Cardiac muscle cell (in vitro differentiated cells and primary cell): ENCODE data around the gene CALHM3. TPM values are rescaled to one million over a fixed set of nuclear protein-coding genes. Genes with fewer than 3 reads are reported as not detected.
A peak's percentile ranks its signal among the peaks of the same experiment; 100 is the strongest.
"Not testable (repeated sequence)": the region's sequence is repeated elsewhere in the genome, so short reads cannot be mapped to it uniquely, and the experiment has no call there.

Experiments used
- DNase-seq, 2 donors: peaks; one replicate each; pipeline versions ENCODE4 v3.0.0 to v3.0.0-alpha.2; 2010 to 2017; ENCODE audit warnings: low read depth in 1 of 2, low spot score in 1 of 2
- H3K27ac ChIP-seq: fragments of 200-600 bp; sonication (generic); 2 replicates; pipeline ENCODE4 v1.5.1; 2016
- H3K27me3 ChIP-seq: fragments of 200-600 bp; sonication (generic); 2 replicates; pipeline ENCODE4 v1.6.0; 2016; ENCODE audit warnings: control low read depth
- H3K36me3 ChIP-seq: fragments of 200-600 bp; sonication (generic); 2 replicates; pipeline ENCODE4 v1.5.1; 2016; ENCODE audit warnings: control low read depth
- H3K4me1 ChIP-seq: fragments of 200-600 bp; sonication (generic); 2 replicates; pipeline ENCODE4 v1.8.1; 2017; ENCODE audit warnings: low read depth, mild to moderate bottlenecking, mixed run types
- H3K4me3 ChIP-seq: fragments of 200-600 bp; sonication (generic); 2 replicates; pipeline ENCODE4 v1.5.1; 2016; ENCODE audit warnings: mild to moderate bottlenecking
- H3K9me3 ChIP-seq: fragments of 200-600 bp; sonication (generic); 2 replicates; pipeline ENCODE4 v1.5.1; 2017; ENCODE audit warnings: low read depth, mild to moderate bottlenecking, control low read depth
- polyA plus RNA-seq: library from polyadenylated mRNA; unstranded; fragments of >200 nt; fragmentation: Nextera tagmentation; extraction: Ambion mirVana; gene quantifications from 2 replicates; pipeline ENCODE4 v1.2.1, GENCODE V29; 2016
- total RNA-seq: library from RNA; depleted of rRNA; stranded (reverse); fragments of >200 nt; gene quantifications from 2 replicates; pipeline ENCODE4 v1.2.3, GENCODE V29; 2016
- TF ChIP-seq, protein P1 (sequence below): IDR thresholded peaks from 2 replicates; pipeline ENCODE4 v1.5.1; 2012; ENCODE audit warnings: low read depth, mild to moderate bottlenecking, low read length

CALHM3 gene
- total and polyA plus RNA-seq, 2 experiments from 2014 or later: not detected

DNA sequence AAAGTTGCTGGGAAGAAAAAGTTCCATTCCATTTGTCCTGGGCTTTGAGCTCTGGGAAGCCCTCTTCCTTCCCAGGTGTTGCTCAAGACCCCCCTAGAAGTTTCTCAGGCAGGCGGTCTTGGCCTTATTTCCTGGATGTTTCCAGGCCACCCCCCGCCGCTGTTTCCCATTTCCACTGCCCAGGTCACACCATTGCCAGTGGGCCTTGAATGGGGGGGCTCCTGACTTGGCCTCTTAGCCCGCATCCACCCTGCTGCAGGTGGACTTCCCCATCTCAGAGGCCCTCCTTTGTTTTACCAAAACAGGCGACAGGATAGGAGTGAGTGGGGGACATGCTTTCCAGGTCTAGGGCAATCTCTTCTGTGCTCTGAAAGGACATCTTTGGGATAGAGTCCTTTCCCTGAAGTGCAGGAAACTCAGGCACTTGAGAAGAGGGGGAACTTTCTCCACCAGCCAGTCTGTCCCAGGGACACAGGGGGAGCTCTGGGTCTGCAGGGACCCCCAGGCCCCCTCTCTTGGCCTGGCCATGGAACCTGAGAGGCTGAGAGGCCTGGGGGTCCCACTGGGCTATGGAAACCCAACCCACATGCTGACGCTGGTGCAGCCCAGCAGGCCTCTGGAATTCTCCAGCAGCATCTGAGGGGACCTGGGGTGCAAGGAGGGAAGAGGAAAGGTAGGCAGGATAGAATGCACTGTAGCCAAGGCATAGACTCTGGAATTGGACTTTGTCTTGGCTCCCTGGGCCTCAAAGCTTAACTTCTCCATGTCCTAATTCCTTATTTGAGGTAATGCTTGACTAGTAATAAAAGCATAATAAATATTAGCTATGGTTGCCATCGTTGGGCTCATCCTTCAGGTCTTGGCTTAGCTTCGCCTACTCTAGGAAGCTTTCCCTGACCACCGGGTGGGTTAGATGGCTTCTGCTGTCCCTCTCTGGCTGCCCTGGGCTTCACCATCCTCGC is 32.0 kb upstream of the CALHM3 start:
- DNase-seq: no peak
- TF ChIP-seq, protein P1, sequence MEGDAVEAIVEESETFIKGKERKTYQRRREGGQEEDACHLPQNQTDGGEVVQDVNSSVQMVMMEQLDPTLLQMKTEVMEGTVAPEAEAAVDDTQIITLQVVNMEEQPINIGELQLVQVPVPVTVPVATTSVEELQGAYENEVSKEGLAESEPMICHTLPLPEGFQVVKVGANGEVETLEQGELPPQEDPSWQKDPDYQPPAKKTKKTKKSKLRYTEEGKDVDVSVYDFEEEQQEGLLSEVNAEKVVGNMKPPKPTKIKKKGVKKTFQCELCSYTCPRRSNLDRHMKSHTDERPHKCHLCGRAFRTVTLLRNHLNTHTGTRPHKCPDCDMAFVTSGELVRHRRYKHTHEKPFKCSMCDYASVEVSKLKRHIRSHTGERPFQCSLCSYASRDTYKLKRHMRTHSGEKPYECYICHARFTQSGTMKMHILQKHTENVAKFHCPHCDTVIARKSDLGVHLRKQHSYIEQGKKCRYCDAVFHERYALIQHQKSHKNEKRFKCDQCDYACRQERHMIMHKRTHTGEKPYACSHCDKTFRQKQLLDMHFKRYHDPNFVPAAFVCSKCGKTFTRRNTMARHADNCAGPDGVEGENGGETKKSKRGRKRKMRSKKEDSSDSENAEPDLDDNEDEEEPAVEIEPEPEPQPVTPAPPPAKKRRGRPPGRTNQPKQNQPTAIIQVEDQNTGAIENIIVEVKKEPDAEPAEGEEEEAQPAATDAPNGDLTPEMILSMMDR: no peak
- no peaks in the 10 kb centered on the region for H3K27me3 ChIP-seq

DNA sequence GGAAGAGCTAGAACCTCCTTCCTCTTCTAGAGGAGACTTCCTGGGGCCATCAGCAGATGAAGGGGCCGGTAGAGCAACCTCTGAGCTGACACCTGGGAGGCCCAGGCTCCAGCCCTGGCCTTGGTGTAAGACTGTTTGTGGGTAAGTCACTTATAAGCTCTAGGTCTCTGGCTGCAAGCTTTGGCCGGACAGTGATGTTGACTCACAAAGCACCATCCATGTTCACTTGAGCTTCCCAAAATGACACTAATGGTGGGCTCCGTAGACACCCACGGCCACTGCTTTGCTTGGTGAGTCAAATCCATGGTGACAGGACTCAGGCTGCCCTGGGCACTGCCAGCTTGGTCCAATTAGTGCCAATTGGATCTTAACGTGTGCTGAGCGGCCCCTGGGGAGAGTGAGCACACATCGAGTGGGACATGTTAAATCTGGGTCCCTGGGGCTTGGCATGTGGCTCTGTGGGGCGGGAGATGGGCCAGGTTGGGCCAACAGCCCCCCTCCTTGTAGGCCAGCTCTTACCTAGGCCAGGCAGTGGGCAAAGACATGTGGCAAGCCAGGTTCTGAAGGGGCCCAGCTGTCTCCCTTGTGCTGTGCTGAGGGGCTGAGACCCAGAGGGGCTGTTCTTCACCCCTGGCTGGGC is 31.1 kb upstream of the CALHM3 start:
- Histone ChIP-seq H3K4me1 (no peaks in the 10 kb centered on the region), H3K9me3 (no peaks in the 10 kb centered on the region), H3K27ac (no peak overlapping the region), H3K27me3 (no peaks in the 10 kb centered on the region), H3K4me3 (no peak overlapping the region), H3K36me3 (no peaks in the 10 kb centered on the region)
- TF ChIP-seq, protein P1: no peak
- DNase-seq: no peak

More for the DNA sequence above, 32.0 kb upstream of the CALHM3 start:
- H3K9me3 ChIP-seq: no peaks in the 10 kb centered on the region
- no peaks in the 10 kb centered on the region for H3K4me1 ChIP-seq
- H3K4me3 ChIP-seq: no peak overlapping the region
- H3K36me3 ChIP-seq: no peaks in the 10 kb centered on the region
- no peak overlapping the region for H3K27ac ChIP-seq

DNA sequence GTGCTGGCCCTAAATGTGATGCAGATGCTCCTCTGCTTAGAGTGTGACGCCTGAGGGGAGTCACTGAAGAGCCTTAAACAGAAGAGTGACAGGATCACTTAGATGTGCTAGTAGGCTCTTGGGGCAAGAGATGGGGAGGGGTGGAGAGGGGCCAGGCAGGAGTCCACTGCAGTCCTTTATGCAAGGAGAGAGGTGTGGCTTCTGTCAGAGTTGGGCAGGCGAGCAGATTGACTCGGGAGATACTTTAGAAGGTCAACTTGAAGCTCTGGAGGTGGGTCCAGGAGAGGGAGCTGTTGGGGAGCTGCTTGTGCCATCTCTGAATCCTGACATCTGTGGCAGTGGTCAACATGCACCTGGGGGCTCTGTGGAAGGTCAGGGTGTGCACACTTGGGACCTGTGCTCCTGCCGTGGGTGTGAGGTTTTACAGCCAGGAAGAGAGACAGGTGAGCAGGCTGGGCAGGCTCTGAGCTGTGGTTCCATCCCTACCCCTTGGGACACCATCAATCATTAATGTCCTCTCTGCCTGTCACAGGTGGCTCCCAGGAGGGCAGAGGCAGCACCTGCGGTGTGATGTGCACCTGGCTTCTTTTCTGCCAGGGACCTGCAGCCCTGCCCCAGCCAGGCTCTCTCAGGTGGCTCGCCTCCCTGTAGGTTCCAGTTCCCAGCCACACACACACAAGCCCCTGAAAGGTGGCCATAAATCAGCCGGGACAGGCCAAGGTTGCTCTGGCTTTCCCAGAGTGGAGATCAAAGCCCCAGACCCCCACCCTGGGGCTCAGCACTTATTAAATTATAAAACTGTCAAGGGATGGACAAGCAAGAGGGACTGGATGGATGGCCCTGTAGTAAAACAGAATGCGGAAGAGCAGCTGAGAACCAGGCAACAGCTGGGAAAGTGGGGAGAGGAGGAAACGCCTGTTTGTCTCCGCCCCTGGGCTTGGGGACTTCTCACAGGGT is 28.5 kb upstream of the CALHM3 start:
- H3K4me3 ChIP-seq: no peak overlapping the region
- H3K27me3 ChIP-seq: no peaks in the 10 kb centered on the region
- H3K4me1 ChIP-seq: peaks cover 8% of the 10 kb centered on the region
- H3K9me3 ChIP-seq: no peaks in the 10 kb centered on the region
- TF ChIP-seq, protein P1: no peak
- DNase-seq: no peak
- H3K27ac ChIP-seq: no peak overlapping the region
- H3K36me3 ChIP-seq: no peaks in the 10 kb centered on the region

DNA sequence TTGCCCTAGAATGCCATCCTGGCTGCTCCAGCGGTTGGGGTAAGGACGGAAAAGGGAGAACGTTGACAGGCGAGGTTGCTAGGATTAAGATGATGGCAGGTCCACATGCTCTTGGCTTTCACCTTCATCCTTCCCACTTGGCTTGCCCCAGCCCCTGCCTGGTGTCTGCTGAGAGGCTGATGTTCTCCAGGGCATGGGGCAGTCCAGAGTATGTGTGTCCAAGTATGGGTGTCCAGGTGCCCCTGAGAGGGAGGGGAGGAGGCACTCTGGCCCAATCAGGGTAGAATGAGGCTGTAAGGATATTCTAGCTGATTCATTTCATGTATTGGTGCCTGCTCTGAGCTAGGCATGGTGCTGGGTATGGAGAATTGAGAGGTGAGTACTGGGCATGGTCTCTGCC is 27.0 kb upstream of the CALHM3 start:
- Histone ChIP-seq H3K27me3 (no peaks in the 10 kb centered on the region), H3K36me3 (no peaks in the 10 kb centered on the region), H3K27ac (no peak overlapping the region), H3K4me1 (peaks cover 8% of the 10 kb centered on the region), H3K9me3 (no peaks in the 10 kb centered on the region), H3K4me3 (no peak overlapping the region)
- TF ChIP-seq, protein P1: no peak
- no peak for DNase-seq

DNA sequence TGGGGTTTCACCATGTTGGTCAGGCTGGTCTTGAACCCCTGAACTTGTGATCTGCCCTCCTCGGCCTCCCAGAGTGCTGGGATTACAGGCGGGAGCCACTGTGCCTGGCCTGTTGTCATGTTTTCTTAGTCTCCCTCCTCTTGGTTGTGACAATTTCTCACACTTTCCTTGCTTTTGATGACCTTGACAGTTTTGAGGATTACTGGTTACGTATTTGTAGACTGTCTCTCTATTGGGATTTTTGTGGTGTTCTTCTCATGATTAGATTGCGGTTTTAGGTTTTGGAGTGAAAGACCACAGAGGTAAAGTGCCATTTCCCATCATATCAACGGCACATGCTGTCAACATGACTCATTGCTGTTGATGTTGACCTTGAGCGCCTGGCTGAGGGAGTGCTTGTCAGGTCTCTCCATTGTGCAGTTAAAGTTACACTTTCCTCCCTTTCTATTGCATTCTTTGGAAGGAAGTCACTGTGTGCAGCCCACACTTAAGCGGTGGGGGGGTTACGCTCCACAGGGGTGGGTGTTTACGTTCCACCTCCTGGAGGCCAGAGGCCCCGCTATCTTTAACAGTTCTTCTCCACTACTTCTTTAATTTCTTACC is 25.2 kb upstream of the CALHM3 start:
- H3K27me3 ChIP-seq: peaks cover 3% of the 10 kb centered on the region
- no peak overlapping the region for H3K27ac ChIP-seq
- no peaks in the 10 kb centered on the region for H3K9me3 ChIP-seq
- H3K4me1 ChIP-seq: peaks cover 8% of the 10 kb centered on the region
- no peaks in the 10 kb centered on the region for H3K36me3 ChIP-seq
- TF ChIP-seq, protein P1: no peak
- DNase-seq: peak in 1 of 2 donors; percentile 97
- H3K4me3 ChIP-seq: no peak overlapping the region

DNA sequence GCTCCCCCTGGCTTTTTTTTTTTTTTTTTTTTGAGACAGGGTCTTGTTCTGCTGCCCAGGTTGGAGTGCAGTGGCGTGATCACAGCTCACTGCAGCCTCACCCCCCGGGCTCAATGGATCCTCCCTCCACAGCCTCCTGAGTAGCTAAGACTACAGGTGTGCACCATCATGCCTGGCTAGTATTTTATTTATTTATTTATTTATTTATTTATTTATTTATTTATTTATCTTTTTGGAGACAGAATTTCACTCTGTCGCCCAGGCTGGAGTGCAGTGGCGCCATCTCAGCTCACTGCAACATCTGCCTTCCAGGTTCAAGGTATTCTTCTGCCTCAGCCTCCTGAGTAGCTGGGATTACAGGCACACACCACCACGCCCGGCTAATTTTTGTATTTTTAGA is 24.7 kb upstream of the CALHM3 start:
- not testable (repeated sequence) for H3K27ac ChIP-seq, H3K27me3 ChIP-seq, DNase-seq, H3K4me1 ChIP-seq, H3K9me3 ChIP-seq, H3K4me3 ChIP-seq, H3K36me3 ChIP-seq
